GM12892 (cell line): ENCODE measurements around the gene P2RX3.
"Not testable (repeated sequence)": the region's sequence is repeated elsewhere in the genome, so short reads cannot be mapped to it uniquely, and the experiment has no call there.

Experiments
- POLR2A ChIP-seq: IDR thresholded peaks from 2 replicates; pipeline ENCODE4 v1.6.1; 2011; ENCODE audit warnings: low read depth, low read length, control low read depth
- POLR2AphosphoS5 ChIP-seq: IDR thresholded peaks from 2 replicates; pipeline ENCODE4 v1.6.1; 2011; ENCODE audit warnings: low read depth, low read length, control low read depth

DNA sequence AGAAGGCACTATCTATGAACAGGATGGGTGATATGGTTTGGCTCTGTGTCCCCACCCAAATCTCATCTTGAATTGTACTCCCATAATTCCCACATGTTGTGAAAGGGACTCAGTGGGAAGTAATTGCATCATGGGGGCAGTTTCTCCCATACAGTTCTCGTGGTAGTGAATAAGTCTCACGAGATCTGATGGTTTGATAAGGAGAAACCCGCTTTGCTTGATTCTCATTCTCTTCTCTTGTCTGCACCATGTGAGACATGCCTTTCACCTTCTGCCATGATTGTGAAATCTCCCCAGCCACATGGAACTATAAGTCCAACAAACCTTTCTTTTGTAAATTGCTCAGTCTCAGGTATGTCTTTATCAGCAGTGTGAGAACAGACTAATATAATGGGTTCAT, 41.9 kb upstream of the P2RX3 start:
- not testable (repeated sequence) for TF ChIP-seq POLR2A, POLR2AphosphoS5
